GM21390 (cell line): ENCODE measurements around the gene KPRP.

Experiments used
- ATAC-seq: cut with Tn5 transposase; IDR thresholded peaks from one replicate; pipeline ENCODE4 v1.9.1; 2021; ENCODE audit not compliant: unreplicated experiment

The KPRP gene

DNA sequence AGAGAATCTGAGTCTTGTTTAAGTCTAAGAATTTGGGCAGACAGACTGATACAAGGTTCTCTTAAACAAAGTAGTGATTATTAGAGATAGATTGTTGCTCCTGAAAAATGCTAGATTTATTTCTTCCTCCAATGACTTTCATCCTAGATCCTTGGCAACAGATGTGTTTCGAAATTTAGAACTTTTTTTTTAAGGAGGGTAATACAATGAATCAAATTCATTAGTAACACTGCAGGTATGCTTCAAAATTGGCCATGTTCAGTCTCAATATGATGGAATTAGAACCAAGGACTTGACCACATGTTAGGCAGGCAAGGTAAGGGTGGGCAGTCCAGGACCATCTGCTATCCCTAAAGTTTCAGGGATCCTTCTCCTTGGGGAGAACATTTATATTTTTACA lies 12.6 kb downstream of the KPRP start:
- no peak for ATAC-seq

DNA sequence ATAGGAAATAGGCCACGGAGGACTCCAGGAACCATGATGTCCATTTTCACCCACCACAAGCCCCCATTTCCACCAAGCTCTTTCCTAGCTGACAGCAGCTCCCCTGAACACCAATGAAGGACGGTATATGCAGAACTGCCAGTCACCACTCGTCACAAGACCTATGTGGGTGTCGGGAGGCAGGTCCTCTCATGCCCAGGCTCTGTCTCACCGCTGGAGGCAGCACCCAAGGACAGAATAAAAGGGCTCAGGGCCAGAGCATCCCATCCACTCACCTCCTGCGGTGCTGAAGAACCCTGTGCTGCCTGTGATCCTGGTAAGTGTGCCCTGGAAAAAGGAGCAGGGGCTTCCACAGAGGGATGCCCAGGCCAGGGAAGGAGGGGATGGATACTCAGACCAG lies 17.1 kb downstream of the KPRP start, which contains the start of gene LCE1F:
Gene LCE1F, plus strand, starts transcription at position 266 of the 400 bp plus-strand sequence. CDS start 1,232 bp downstream, outside the sequence.
- ATAC-seq: no peak

DNA sequence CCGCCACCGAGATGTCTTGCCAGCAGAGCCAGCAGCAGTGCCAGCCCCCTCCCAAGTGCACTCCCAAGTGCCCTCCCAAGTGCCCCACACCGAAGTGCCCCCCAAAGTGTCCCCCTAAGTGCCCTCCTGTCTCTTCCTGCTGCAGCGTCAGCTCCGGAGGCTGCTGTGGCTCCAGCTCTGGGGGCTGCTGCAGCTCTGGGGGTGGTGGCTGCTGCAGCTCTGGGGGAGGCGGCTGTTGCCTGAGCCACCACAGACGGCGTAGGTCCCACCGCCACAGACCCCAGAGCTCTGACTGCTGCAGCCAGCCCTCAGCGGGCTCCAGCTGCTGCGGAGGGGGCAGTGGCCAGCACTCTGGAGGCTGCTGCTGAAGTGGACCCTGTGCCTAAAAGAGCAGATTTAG lies 18.5 kb downstream of the KPRP start:
- ATAC-seq: no peak

- no peak for ATAC-seq
These were observed 19.8 kb downstream of the KPRP start for GRCh38 chr1:152777510-152778137.

DNA sequence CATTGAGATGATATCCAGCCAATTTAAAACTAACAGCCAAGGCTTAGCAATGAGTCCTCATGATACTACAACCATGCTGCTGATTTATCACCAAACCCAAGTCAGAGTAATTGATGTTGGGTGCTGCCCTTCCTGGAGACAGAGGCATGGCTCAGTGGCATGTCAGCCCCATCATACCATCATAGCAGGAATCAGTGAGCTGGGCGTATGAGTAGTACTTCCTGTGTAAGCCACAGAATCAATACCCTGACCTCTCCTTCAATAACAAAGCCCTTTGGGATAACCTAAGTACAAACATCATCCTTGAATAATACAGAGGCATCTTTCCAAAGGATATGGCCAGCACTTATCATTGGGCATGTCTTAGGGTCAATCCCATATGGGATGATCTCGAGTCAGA lies 25.3 kb downstream of the KPRP start:
- no peak for ATAC-seq

DNA sequence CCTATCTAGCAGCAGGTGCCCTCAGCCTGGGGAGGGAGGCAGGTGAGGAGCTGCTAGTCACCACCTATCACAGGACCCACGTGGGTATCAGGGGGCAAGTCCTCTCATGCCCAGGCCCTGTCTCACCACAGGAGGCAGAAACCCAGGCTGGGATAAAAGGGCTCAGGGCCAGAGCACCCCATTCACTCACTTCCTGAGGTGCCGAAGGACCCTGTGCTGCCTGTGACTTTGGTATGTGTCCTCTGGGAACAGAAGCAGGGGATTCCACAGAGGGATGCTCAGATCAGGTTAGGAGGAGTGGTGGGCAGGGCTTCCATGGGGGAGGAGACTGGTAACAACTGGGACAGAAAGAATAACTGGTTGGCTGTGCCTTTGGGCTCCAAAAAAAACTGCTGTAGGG lies 28.3 kb downstream of the KPRP start, which contains the start of gene LCE1E:
Gene LCE1E, plus strand, starts transcription at position 181 of the 400 bp plus-strand sequence. CDS start 1,043 bp downstream, outside the sequence.
- no peak for ATAC-seq

GRCh38 chr1:152795686-152796085 lies 37.9 kb downstream of the KPRP start:
- no peak for ATAC-seq

DNA sequence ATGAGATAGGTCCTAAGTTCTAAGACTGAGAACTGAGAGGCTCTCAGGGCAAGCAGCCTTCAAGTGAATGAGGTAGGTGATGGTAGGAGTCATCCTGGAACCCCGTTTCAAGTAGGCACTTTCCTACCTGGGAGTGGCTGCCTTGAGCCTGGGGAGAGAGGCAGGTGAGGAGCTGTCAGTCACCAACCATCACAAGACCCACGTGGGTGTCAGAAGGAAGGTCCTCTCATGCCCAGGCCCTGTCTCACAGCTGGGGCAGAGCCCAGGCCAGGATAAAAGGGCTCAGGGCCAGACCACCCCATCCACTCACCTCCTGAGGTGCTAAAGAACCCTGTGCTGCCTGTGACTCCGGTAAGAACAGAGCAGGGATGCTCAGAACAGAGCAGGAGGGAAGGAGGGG lies 38.6 kb downstream of the KPRP start, which contains the start of gene LCE1D:
Gene LCE1D, plus strand, starts transcription at position 301 of the 400 bp plus-strand sequence. CDS start 1,074 bp downstream, outside the sequence.
- no peak for ATAC-seq

DNA sequence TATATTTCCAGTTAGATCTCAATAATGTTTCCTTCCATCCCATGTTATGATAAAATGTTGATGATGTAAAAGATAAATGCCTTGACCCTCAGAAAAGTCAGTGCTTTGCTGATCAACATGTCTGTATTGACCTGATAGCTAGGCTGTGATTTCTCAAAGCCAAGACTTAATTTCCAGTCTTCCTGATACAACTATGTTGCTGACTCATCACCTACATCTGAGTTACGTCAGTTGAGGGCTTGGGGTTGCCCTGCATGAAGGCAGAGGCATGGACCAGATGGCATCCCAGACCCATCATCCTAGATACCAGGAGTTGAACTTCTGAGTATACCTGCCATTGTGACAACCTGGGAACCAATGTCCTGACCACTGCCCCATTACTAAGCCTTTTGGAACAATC lies 43.5 kb downstream of the KPRP start:
- no peak for ATAC-seq

GRCh38 chr1:152806576-152806975 lies 48.8 kb downstream of the KPRP start, which contains the start of gene LCE1C:
LCE1C (minus strand) TSS chr1:152806651; CDS start chr1:152805478, 1,173 bp downstream.
- ATAC-seq: no peak

DNA sequence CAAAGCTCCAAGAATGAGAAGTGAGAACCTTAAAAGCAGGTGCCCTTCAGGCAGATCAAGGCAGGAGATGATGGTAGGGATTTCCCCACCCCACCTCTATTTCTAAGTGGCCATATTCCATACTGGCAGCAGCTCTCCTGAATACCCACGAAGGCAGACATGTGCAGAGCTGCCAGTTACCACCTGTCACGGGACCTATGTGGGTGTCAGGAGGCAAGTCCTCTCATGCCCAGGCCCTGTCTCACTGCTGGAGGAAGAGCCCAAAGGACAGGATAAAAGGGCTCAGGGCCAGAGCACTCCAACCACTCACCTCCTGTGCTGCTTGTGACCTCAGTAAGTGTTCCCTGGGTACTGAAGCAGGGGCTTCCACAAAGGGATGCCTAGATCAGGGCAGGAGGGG lies 53.2 kb downstream of the KPRP start:
- no peak for ATAC-seq
